Measurements from ENCODE around the gene RFTN1.
"Not testable (repeated sequence)": the region's sequence is repeated elsewhere in the genome, so short reads cannot be mapped to it uniquely, and the experiment has no call there.

The RFTN1 gene

GRCh38 chr3:16311960-16312451 is 201.5 kb downstream of the RFTN1 start:
- no peak for DNase-seq (ENCODE audit: low read depth in 1 of 2, low spot score in 1 of 2)

- DNase-seq (ENCODE audit: low read depth in 1 of 2, low spot score in 1 of 2): not testable (repeated sequence)
Measured at GRCh38 chr3:16310486-16310885, 203.0 kb downstream of the RFTN1 start.

GRCh38 chr3:16309558-16309957 is 203.9 kb downstream of the RFTN1 start:
- DNase-seq (ENCODE audit: low read depth in 1 of 2, low spot score in 1 of 2): peak in 1 of 2 donors; percentile 60

- DNase-seq (ENCODE audit: low read depth in 1 of 2, low spot score in 1 of 2): no peak
Measured at GRCh38 chr3:16308727-16309126, 204.8 kb downstream of the RFTN1 start.

GRCh38 chr3:16307832-16308531 is 205.5 kb downstream of the RFTN1 start:
- DNase-seq (ENCODE audit: low read depth in 1 of 2, low spot score in 1 of 2): no peak

GRCh38 chr3:16305111-16305541 is 208.4 kb downstream of the RFTN1 start:
- no peak for DNase-seq (ENCODE audit: low read depth in 1 of 2, low spot score in 1 of 2)

- DNase-seq (ENCODE audit: low read depth in 1 of 2, low spot score in 1 of 2): no peak
Measured at GRCh38 chr3:16304061-16305010, 209.2 kb downstream of the RFTN1 start.

GRCh38 chr3:16303037-16303575 is 210.4 kb downstream of the RFTN1 start:
- no peak for DNase-seq (ENCODE audit: low read depth in 1 of 2, low spot score in 1 of 2)

- no peak for DNase-seq (ENCODE audit: low read depth in 1 of 2, low spot score in 1 of 2)
Measured at GRCh38 chr3:16302082-16302631, 211.3 kb downstream of the RFTN1 start.

- DNase-seq (ENCODE audit: low read depth in 1 of 2, low spot score in 1 of 2): no peak
Measured at GRCh38 chr3:16301507-16301906, 212.0 kb downstream of the RFTN1 start.

GRCh38 chr3:16300881-16301359 is 212.6 kb downstream of the RFTN1 start:
- DNase-seq (ENCODE audit: low read depth in 1 of 2, low spot score in 1 of 2): no peak

- DNase-seq (ENCODE audit: low read depth in 1 of 2, low spot score in 1 of 2): no peak
Measured at GRCh38 chr3:16300307-16300706, 213.2 kb downstream of the RFTN1 start.

GRCh38 chr3:16299746-16300145 is 213.8 kb downstream of the RFTN1 start:
- no peak for DNase-seq (ENCODE audit: low read depth in 1 of 2, low spot score in 1 of 2)

- DNase-seq (ENCODE audit: low read depth in 1 of 2, low spot score in 1 of 2): no peak
Measured at GRCh38 chr3:16298891-16299290, 214.6 kb downstream of the RFTN1 start.

GRCh38 chr3:16297997-16298885 is 215.3 kb downstream of the RFTN1 start:
- DNase-seq (ENCODE audit: low read depth in 1 of 2, low spot score in 1 of 2): no peak

- no peak for DNase-seq (ENCODE audit: low read depth in 1 of 2, low spot score in 1 of 2)
Measured at GRCh38 chr3:16295298-16295890, 218.1 kb downstream of the RFTN1 start.

GRCh38 chr3:16294844-16295243 is 218.7 kb downstream of the RFTN1 start:
- no peak for DNase-seq (ENCODE audit: low read depth in 1 of 2, low spot score in 1 of 2)

- DNase-seq (ENCODE audit: low read depth in 1 of 2, low spot score in 1 of 2): no peak
Measured at GRCh38 chr3:16290827-16291196, 222.7 kb downstream of the RFTN1 start.

GRCh38 chr3:16290007-16290826 is 223.3 kb downstream of the RFTN1 start:
- DNase-seq (ENCODE audit: low read depth in 1 of 2, low spot score in 1 of 2): no peak

Data from activated CD4-positive, alpha-beta T cell treated with anti-CD3 and anti-CD28 coated beads, Interleukin-2, amount 50 U/mL, for 24 hours (primary cell).